Measurements from ENCODE around the gene ARHGAP12.
"Not testable (repeated sequence)": the region's sequence is repeated elsewhere in the genome, so short reads cannot be mapped to it uniquely, and the experiment has no call there.

The ARHGAP12 gene

DNA sequence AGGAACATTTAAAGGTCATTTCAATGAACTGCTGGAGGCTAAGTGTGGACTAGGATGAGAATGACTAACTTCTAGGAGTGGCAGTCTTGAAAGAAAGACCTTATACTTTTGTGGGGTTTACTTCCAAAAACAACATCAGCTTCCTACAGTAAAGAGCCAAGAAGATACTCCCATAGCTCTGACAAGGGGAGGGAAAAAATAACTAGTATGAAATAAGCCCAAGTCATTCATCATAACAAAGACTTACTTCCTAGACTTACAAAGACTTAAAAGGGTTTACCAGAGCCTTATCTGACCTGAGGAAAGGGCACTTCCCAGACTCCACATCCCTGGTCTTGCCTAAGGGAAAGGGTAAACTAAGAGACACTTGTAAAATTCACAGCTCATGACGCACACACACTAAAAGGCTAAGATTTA is 31.7 kb downstream of the ARHGAP12 start:
- in situ Hi-C loops (cut with MboI; ENCODE audit: low sequenced_read_pairs): no loop called here
- Histone ChIP-seq H3K27me3 (ENCODE audit: low read depth) (no peaks in the 10 kb centered on the region), H3K4me3 (no peak overlapping the region), H3K4me1 (0 out of 2 replicates have a peak, but pooled peaks cover 2% of the 10 kb centered on the region), H3K9me3 (no peaks in the 10 kb centered on the region), H3K36me3 (replicated peaks) (no peaks in the 10 kb centered on the region)
- no peak for DNase-seq (ENCODE audit: low spot score in 2 of 2)

DNA sequence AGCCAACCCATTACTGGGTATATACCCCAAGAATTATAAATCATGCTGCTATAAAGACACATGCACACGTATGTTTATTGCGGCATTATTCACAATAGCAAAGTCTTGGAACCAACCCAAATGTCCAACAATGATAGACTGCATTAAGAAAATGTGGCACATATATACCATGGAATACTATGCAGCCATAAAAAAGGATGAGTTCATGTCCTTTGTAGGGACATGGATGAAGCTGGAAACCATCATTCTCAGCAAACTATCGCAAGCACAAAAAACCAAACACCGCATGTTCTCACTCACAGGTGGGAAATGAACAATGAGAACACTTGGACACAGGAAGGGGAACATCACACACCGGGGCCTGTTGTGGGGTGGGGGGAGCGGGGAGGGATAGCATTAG is 32.9 kb downstream of the ARHGAP12 start:
- H3K9me3 ChIP-seq; in situ Hi-C loops (cut with MboI; ENCODE audit: low sequenced_read_pairs); H3K27me3 ChIP-seq (ENCODE audit: low read depth); DNase-seq (ENCODE audit: low spot score in 2 of 2); H3K4me3 ChIP-seq; H3K36me3 ChIP-seq (replicated peaks); H3K4me1 ChIP-seq: not testable (repeated sequence)

DNA sequence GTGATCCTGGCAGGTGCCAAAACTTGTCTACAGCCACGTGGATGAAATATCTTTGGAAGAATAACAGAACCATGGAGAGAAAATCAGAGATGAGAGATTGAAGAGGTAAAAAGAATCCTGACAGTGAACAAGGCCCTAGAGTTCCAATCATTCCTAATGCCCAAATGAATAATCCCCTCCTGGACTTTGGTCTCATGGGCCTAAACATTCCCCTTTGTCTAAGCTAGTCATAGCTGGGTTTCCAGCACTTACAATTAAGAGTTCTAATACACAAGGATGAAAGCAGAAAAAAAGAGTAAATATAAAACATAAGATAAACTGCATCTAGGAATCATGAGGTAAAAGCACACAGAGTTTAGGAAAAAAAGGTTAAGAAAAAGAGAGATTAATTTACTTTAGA is 40.2 kb downstream of the ARHGAP12 start:
- DNase-seq (ENCODE audit: low spot score in 2 of 2): no peak
- Histone ChIP-seq H3K36me3 (replicated peaks) (no peaks in the 10 kb centered on the region), H3K27me3 (ENCODE audit: low read depth) (no peaks in the 10 kb centered on the region), H3K4me3 (no peak overlapping the region), H3K9me3 (no peaks in the 10 kb centered on the region), H3K4me1 (peaks cover 8% of the 10 kb centered on the region)
- in situ Hi-C loops (cut with MboI; ENCODE audit: low sequenced_read_pairs): no loop called here

DNA sequence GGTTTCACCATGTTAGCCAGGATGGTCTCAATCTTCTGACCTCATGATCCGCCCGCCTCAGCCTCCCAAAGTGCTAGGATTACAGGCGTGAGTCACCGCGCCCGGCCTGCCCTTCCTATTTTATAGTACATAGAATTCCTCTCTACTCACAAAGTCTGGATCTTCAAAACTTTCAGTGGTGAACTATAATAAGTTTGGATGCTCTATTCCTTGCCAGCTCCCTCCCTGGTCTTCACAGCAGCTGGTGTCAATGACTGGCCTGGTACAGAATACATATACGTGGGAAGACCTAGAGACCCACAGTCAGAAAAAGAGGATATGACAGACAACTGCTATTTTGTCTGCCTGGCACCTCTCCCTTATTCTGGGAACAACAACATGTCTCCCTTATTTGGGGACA is 40.8 kb downstream of the ARHGAP12 start:
- H3K4me1 ChIP-seq: peaks cover 8% of the 10 kb centered on the region
- in situ Hi-C loops (cut with MboI; ENCODE audit: low sequenced_read_pairs): no loop called here

DNA sequence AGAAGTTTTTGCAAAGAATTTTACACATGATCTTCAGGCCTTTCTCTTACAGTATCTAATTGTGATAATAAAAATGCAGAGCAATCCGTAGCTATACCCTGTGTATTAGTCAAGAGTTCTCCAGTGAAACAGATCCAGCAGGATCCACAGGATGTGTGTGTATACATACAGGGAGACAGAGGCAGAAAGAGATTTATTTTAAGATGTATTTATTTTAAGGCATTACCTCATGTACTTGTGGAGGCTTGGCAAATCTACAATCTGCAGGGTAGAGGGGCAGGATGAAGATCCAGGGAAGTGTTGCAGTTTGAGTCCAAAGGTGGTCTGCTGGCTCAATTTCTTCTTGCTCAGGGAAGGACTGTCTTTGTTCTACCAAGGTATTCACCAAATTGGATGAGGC is 41.7 kb downstream of the ARHGAP12 start:
- Histone ChIP-seq H3K4me1 (peaks cover 8% of the 10 kb centered on the region), H3K4me3 (no peak overlapping the region), H3K27me3 (ENCODE audit: low read depth) (no peaks in the 10 kb centered on the region), H3K36me3 (replicated peaks) (no peaks in the 10 kb centered on the region), H3K9me3 (no peaks in the 10 kb centered on the region)
- in situ Hi-C loops (cut with MboI; ENCODE audit: low sequenced_read_pairs): no loop called here
- DNase-seq (ENCODE audit: low spot score in 2 of 2): no peak

More for the DNA sequence above, 40.8 kb downstream of the ARHGAP12 start:
- Histone ChIP-seq H3K9me3 (no peaks in the 10 kb centered on the region), H3K4me3 (no peak overlapping the region), H3K36me3 (replicated peaks) (no peaks in the 10 kb centered on the region), H3K27me3 (ENCODE audit: low read depth) (no peaks in the 10 kb centered on the region)
- DNase-seq (ENCODE audit: low spot score in 2 of 2): no peak

DNA sequence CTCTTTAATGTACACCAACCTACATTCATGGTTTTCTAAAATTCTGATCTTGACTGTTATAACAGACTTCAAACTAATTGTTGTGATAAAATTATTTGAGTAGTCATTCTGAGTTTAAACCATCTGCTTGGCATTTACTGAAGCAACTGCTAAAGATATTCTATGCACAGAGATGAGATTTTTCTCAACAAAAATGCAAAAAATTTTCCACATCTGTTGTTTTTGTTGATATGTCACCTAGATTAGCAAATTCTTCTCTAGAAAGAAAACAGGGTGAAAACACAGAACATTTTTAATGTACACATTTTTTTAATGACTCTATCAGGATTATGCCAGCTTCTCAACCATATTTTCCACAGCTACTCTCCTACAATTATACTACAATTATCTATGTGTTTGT is 42.7 kb downstream of the ARHGAP12 start:
- Histone ChIP-seq H3K36me3 (replicated peaks) (no peaks in the 10 kb centered on the region), H3K27me3 (ENCODE audit: low read depth) (no peaks in the 10 kb centered on the region), H3K4me3 (no peak overlapping the region), H3K4me1 (peaks cover 7% of the 10 kb centered on the region), H3K9me3 (no peaks in the 10 kb centered on the region)
- DNase-seq (ENCODE audit: low spot score in 2 of 2): no peak
- in situ Hi-C loops (cut with MboI; ENCODE audit: low sequenced_read_pairs): no loop called here

DNA sequence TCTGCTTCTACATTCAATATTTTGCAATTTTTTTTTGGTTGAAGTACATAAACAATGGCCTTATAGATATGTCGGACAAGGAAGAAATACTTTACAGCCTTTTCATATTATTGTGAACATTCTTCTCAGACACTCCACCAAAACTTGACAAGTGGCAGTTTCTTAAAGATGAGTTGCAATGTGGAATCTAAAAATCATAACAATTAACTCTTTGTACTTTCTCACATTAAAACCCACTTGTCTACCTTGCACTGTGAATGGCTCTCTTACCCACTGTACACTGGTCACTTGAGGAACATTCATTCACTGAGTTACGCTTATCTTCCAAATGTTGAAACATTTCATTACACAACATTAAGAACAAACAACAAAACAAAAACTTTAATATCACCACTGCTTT is 44.2 kb downstream of the ARHGAP12 start:
- no peaks in the 10 kb centered on the region for H3K4me1 ChIP-seq
- H3K27me3 ChIP-seq (ENCODE audit: low read depth): no peaks in the 10 kb centered on the region
- in situ Hi-C loops (cut with MboI; ENCODE audit: low sequenced_read_pairs): no loop called here

DNA sequence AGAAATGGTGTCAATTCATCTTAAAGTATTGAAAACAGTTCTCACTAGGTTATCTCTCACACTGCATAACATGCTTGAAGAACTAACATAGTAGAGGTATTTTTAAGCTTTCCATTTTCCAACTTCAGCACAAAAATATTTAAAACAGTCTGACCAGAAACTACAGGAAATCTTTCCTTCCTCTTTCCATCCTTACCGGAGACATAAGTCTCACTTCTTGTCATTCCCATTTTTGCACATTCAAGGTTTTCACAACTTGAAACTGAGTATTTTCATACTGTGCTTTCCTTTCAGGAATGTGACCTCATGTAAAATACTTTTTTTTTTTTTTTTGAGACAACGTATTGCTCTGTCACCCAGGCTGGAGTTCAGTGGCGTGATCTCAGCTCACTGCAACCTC is 45.2 kb downstream of the ARHGAP12 start:
- Histone ChIP-seq H3K4me3 (no peak overlapping the region), H3K36me3 (replicated peaks) (no peaks in the 10 kb centered on the region), H3K9me3 (no peaks in the 10 kb centered on the region), H3K4me1 (no peaks in the 10 kb centered on the region), H3K27me3 (ENCODE audit: low read depth) (no peaks in the 10 kb centered on the region)
- DNase-seq (ENCODE audit: low spot score in 2 of 2): no peak
- in situ Hi-C loops (cut with MboI; ENCODE audit: low sequenced_read_pairs): no loop called here

More for the DNA sequence above, 44.2 kb downstream of the ARHGAP12 start:
- DNase-seq (ENCODE audit: low spot score in 2 of 2): no peak
- H3K4me3 ChIP-seq: no peak overlapping the region
- H3K9me3 ChIP-seq: no peaks in the 10 kb centered on the region
- H3K36me3 ChIP-seq (replicated peaks): no peaks in the 10 kb centered on the region

DNA sequence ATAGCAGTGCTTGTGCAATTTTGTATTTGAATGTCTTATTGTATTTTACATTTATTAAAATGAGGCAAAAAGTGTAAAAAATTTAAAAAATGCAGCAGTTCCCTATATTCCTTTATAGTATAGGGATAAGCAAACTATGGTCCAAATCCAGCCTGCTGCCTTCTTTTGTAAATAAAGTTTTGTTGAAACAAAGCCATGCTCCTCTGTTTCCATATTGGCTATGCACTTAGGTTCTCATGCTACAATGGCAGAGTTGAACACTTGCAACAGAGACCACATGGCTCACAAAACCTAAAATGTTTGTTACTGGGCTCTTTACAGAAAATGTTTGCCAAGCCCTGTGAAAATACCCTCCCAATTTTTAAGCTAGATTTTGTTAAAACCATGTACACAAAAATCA is 50.1 kb downstream of the ARHGAP12 start:
- no peaks in the 10 kb centered on the region for H3K9me3 ChIP-seq
- H3K4me1 ChIP-seq: peaks cover 5% of the 10 kb centered on the region
- no peak overlapping the region for H3K4me3 ChIP-seq
- H3K36me3 ChIP-seq (replicated peaks): no peaks in the 10 kb centered on the region
- in situ Hi-C loops (cut with MboI; ENCODE audit: low sequenced_read_pairs): no loop called here
- H3K27me3 ChIP-seq (ENCODE audit: low read depth): no peaks in the 10 kb centered on the region
- no peak for DNase-seq (ENCODE audit: low spot score in 2 of 2)

DNA sequence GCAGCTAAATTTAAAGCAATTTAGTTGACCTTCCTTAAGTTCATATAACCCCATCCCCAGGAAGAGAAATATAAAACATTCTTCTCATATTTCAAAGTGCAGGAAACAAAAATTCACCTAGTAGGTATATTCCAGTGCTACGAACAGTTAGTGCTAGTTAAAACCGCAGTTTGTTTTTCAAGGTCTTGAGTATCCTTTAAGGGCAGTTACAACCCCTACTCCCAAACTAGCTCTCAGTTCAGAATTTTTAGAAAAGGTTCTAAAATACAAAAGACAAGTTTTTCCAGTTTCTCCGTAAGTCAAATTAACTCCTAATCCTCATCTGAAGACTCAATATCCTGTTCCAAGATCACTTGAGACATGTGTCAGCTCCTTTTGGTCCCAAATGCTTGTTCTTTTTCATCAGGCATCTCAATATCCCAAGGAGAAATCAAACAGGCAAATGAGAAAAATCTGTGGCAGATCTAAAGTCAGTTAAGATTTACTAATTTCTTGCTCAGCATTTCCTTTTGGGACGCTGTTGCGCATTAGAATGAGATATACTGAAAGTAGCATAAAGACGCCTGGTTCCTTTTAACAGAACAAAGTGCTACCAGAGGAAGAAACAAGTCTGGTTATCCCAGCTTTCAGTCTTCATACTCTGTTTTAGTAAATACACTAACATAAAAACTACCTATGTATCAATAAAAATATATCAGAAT is 51.8 kb downstream of the ARHGAP12 start:
- no peaks in the 10 kb centered on the region for H3K36me3 ChIP-seq (replicated peaks)
- H3K9me3 ChIP-seq: no peaks in the 10 kb centered on the region
- in situ Hi-C loops (cut with MboI; ENCODE audit: low sequenced_read_pairs): no loop called here
- H3K4me3 ChIP-seq: no peak overlapping the region
- DNase-seq (ENCODE audit: low spot score in 2 of 2): no peak
- no peaks in the 10 kb centered on the region for H3K27me3 ChIP-seq (ENCODE audit: low read depth)
- peaks cover 5% of the 10 kb centered on the region for H3K4me1 ChIP-seq

DNA sequence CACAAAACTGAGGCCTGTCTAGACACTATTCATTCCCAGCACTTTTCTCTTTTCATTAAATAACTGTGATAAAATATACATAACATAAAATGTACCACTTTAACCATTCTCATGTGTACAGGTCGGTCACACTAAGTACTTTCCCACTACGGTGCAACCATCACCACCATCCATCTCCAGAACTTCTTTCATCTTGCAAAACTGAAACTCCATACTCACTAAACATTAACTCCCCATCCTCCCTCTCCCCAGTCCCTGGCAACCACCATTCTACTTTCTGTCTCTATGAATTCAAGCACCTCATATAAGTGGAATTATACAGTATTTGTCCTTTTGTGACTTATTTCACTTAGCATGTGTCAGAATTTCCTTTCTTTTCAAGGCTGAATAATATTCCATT is 53.0 kb downstream of the ARHGAP12 start:
- in situ Hi-C loops (cut with MboI; ENCODE audit: low sequenced_read_pairs): no loop called here
- Histone ChIP-seq H3K36me3 (replicated peaks) (no peaks in the 10 kb centered on the region), H3K4me1 (peaks cover 5% of the 10 kb centered on the region), H3K9me3 (no peaks in the 10 kb centered on the region), H3K4me3 (no peak overlapping the region), H3K27me3 (ENCODE audit: low read depth) (no peaks in the 10 kb centered on the region)
- DNase-seq (ENCODE audit: low spot score in 2 of 2): no peak

DNA sequence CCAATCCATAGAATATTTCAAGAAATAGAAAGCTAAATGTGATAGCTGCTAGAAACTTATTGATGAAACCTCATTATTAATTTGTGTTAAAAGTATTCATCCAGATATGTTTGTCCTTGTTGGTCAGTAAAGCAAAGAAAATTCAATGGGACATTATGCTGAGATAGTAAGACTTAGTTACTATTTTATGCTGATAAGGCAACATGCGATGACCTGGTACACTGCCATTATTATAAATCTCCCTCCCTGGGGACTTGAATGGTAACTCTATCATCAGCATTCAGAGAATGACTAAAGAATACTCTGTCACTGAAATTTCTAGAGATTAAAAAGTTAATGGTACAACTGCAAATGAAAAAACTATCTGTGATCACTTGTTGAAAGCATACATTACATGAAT is 54.9 kb downstream of the ARHGAP12 start:
- in situ Hi-C loops (cut with MboI; ENCODE audit: low sequenced_read_pairs): no loop called here
- Histone ChIP-seq H3K36me3 (replicated peaks) (no peaks in the 10 kb centered on the region), H3K4me1 (peaks cover 5% of the 10 kb centered on the region), H3K27me3 (ENCODE audit: low read depth) (no peaks in the 10 kb centered on the region), H3K4me3 (no peak overlapping the region), H3K9me3 (no peaks in the 10 kb centered on the region)
- DNase-seq (ENCODE audit: low spot score in 2 of 2): no peak

DNA sequence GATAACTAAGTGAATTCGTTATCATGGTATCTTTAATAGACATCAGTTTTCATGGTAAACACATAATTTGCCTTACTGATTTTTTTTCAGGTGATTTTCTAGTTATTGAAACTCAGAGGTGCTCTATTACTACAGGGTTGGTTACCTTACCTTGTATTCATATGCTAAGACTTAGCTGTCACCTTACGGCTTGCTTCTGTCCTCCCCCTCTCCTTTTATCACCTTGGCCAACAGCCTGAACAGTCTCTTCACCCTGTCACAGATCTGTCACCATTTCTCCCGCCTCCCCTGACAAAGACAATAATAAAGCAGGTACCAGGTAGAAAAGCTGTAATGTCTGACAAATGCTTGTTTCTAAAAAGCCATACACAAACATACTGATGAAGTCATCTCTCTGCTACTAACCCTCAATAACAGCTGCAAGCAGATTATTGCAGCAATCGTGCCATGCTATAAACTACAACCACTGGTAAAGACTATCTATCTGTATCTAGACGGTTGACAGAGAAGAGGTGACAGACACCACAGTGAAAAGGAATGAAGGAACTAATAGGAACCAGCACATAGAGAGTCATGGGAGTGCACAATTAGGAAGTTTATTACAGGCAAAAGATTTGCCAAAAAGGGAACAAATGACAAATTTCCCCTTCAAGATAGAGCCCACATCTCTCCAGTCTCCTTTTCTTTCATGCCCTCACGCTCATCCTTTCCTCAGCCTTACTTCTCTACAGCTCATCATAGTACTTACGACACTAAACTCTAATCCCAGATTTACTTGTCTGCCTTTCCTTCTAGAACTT is 57.2 kb downstream of the ARHGAP12 start:
- Histone ChIP-seq H3K36me3 (replicated peaks) (no peaks in the 10 kb centered on the region), H3K9me3 (no peaks in the 10 kb centered on the region), H3K27me3 (ENCODE audit: low read depth) (no peaks in the 10 kb centered on the region), H3K4me1 (peaks cover 8% of the 10 kb centered on the region), H3K4me3 (no peak overlapping the region)
- DNase-seq (ENCODE audit: low spot score in 2 of 2): no peak
- in situ Hi-C loops (cut with MboI; ENCODE audit: low sequenced_read_pairs): no loop called here

DNA sequence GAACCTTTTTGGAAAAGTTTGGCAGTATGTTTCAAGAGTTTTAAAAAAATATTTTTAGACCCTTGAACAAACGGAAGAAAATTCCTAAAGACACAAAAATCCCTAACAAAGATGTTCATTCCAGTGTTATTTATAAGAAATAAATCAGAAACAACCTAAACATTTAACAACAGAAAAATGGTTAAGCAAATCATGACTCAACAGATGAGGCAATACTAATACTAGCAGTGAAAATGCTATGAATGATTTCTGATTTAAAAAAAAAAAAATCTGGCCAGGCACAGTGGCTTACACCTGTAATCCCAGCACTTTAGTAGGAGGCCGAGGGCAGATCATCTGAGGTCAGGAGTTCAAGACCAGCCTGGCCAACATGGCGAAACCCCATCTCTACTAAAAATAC is 61.0 kb downstream of the ARHGAP12 start:
- Histone ChIP-seq H3K4me1 (peaks cover 16% of the 10 kb centered on the region), H3K36me3 (replicated peaks) (no peaks in the 10 kb centered on the region), H3K9me3 (no peaks in the 10 kb centered on the region), H3K4me3 (no peak overlapping the region), H3K27me3 (ENCODE audit: low read depth) (no peaks in the 10 kb centered on the region)
- in situ Hi-C loops (cut with MboI; ENCODE audit: low sequenced_read_pairs): loop anchor here (10.0 kb wide), 1 partner anchor 137 kb away; no protein-coding TSS in a partner anchor
- DNase-seq (ENCODE audit: low spot score in 2 of 2): no peak

Measured in HAP-1 (cell line).